H1 (cell line): ENCODE measurements around the gene NOLC1. TPM values are rescaled to one million over a fixed set of nuclear protein-coding genes. Genes with fewer than 3 reads are reported as not detected.

Experiments used
- CTCF ChIA-PET: fragments of 300-600 bp; sonication (Branson Sonifier 250); formaldehyde crosslinking; loops from one replicate; lab custom pipeline; 2021; ENCODE audit not compliant: partially characterized antibody; lab: Charles Lee
- POLR2A ChIA-PET: fragments of 300-600 bp; sonication (Branson Sonifier 250); formaldehyde crosslinking; loops from one replicate; lab custom pipeline; 2021; ENCODE audit warnings: inconsistent platforms; ENCODE audit not compliant: partially characterized antibody; lab: Charles Lee
- DNase-seq, 2 experiments: peaks; one replicate each; pipeline versions ENCODE4 v3.0.0 to v3.0.0-alpha.2; 2010 to 2022; ENCODE audit warnings: low spot score in 2 of 2, low read depth in 1 of 2, mixed read lengths in 1 of 2
- FAIRE-seq: peaks from 2 replicates; lab custom pipeline; 2011; peaks lifted over from hg19 to GRCh38; lab: Jason Lieb, UNC
- H2AFZ ChIP-seq: 2 replicates; pipeline ENCODE4 v1.8.1; 2012; ENCODE audit warnings: low read length, inconsistent platforms
- H2AK5ac ChIP-seq: 2 replicates; pipeline ENCODE4 v1.6.1; 2013; ENCODE audit warnings: low read depth, low read length
- H2BK120ac ChIP-seq: replicated peaks from 2 replicates; pipeline ENCODE3; 2013; ENCODE audit warnings: low read depth, low read length, inconsistent platforms
- H2BK12ac ChIP-seq: 2 replicates; pipeline ENCODE4 v1.6.1; 2013; ENCODE audit warnings: low read depth, low read length
- H2BK15ac ChIP-seq: 2 replicates; pipeline ENCODE4 v1.6.1; 2013; ENCODE audit warnings: low read length
- H2BK20ac ChIP-seq: 2 replicates; pipeline ENCODE4 v1.6.1; 2013; ENCODE audit warnings: low read length
- H2BK5ac ChIP-seq: 2 replicates; pipeline ENCODE4 v1.6.1; 2013; ENCODE audit warnings: low read depth, low read length
- H3K14ac ChIP-seq: 2 replicates; pipeline ENCODE4 v1.6.1; 2013; ENCODE audit warnings: inconsistent platforms; ENCODE audit not compliant: insufficient read length
- H3K18ac ChIP-seq: 2 replicates; pipeline ENCODE4 v1.6.1; 2013; ENCODE audit warnings: low read length; ENCODE audit errors: extremely low read depth
- H3K23ac ChIP-seq: 2 replicates; pipeline ENCODE4 v1.6.1; 2013; ENCODE audit warnings: inconsistent platforms; ENCODE audit not compliant: insufficient read length
- H3K23me2 ChIP-seq: 2 replicates; pipeline ENCODE4 v1.6.1; 2013; ENCODE audit warnings: low read depth, low read length
- H3K27ac ChIP-seq: 2 replicates; pipeline ENCODE4 v1.6.1; 2011; ENCODE audit warnings: low read depth, low read length, inconsistent platforms
- H3K27me3 ChIP-seq, 4 experiments: replicated peaks in 1 of 4; 1 replicate in 1 of 4; 2 replicates in 3 of 4; pipeline versions ENCODE4 v1.6.1 to v1.8.1; 2011 to 2013; ENCODE audit warnings: low read length in 3 of 4, mild to moderate bottlenecking in 3 of 4, inconsistent platforms in 2 of 4, mixed read lengths in 2 of 4, moderate library complexity in 1 of 4; ENCODE audit not compliant: control insufficient read depth in 3 of 4, insufficient read depth in 3 of 4; ENCODE audit errors: extremely low read depth in 1 of 4
- H3K36me3 ChIP-seq, 4 experiments: 2 replicates each; pipeline versions ENCODE4 v1.6.1 to v1.8.1; 2011 to 2013; ENCODE audit warnings: mild to moderate bottlenecking in 4 of 4, low read length in 3 of 4, moderate library complexity in 2 of 4, control low read depth in 1 of 4, inconsistent platforms in 1 of 4; ENCODE audit not compliant: insufficient read depth in 4 of 4, control insufficient read depth in 2 of 4
- H3K4ac ChIP-seq: replicated peaks from 2 replicates; pipeline ENCODE3; 2013; ENCODE audit warnings: low read length, low read depth, mixed read lengths, inconsistent platforms; ENCODE audit not compliant: insufficient read length
- H3K4me1 ChIP-seq, 4 experiments: replicated peaks in 1 of 4; 1 replicate in 1 of 4; 2 replicates in 3 of 4; pipeline versions ENCODE4 v1.6.1 to v1.8.1; 2011 to 2013; ENCODE audit warnings: low read length in 3 of 4, inconsistent platforms in 2 of 4, mixed read lengths in 1 of 4; ENCODE audit not compliant: insufficient read depth in 4 of 4, control insufficient read depth in 3 of 4
- H3K4me2 ChIP-seq, 2 experiments: 2 replicates each; pipeline versions ENCODE4 v1.6.1 to v1.8.1; 2011 to 2013; ENCODE audit warnings: low read depth in 2 of 2, low read length in 2 of 2, control low read depth in 1 of 2, inconsistent platforms in 1 of 2, mild to moderate bottlenecking in 1 of 2; ENCODE audit not compliant: insufficient read depth in 1 of 2
- H3K4me3 ChIP-seq, 4 experiments: fragments of 200-600, 300-600 bp in 1 of 4; sonication (generic), shearing (Covaris generic), sonication (Bioruptor Twin) in 1 of 4; 2 replicates each; pipeline versions ENCODE4 v1.5.1 to v1.8.1; 2011 to 2016; ENCODE audit warnings: low read length in 4 of 4, low read depth in 3 of 4, control low read depth in 2 of 4, inconsistent platforms in 2 of 4, mild to moderate bottlenecking in 2 of 4, mixed read lengths in 1 of 4, moderate library complexity in 1 of 4; ENCODE audit not compliant: insufficient read depth in 2 of 4; ENCODE audit errors: extremely low read depth in 1 of 4
- H3K56ac ChIP-seq: replicated peaks from 2 replicates; pipeline ENCODE3; 2013; ENCODE audit warnings: low read depth, mild to moderate bottlenecking, mixed read lengths, low read length, inconsistent platforms; ENCODE audit not compliant: insufficient read length
- H3K79me1 ChIP-seq: 2 replicates; pipeline ENCODE4 v1.6.1; 2013; ENCODE audit warnings: low read depth, low read length, control low read depth
- H3K79me2 ChIP-seq, 2 experiments: 2 replicates each; pipeline versions ENCODE4 v1.6.1 to v1.8.1; 2012 to 2013; ENCODE audit warnings: low read length in 2 of 2, mild to moderate bottlenecking in 2 of 2, inconsistent platforms in 1 of 2; ENCODE audit not compliant: insufficient read depth in 2 of 2, control insufficient read depth in 1 of 2
- H3K9ac ChIP-seq, 4 experiments: replicated peaks in 1 of 4; 1 replicate in 1 of 4; 2 replicates in 3 of 4; pipeline versions ENCODE4 v1.6.1 to v1.8.1; 2011 to 2013; ENCODE audit warnings: low read depth in 3 of 4, low read length in 3 of 4, control low read depth in 2 of 4, mild to moderate bottlenecking in 2 of 4, moderate library complexity in 2 of 4, inconsistent platforms in 1 of 4; ENCODE audit errors: extremely low read depth in 1 of 4
- H3K9me3 ChIP-seq, 2 experiments: 2 replicates each; pipeline versions ENCODE4 v1.6.1 to v1.8.1; 2012 to 2013; ENCODE audit warnings: mild to moderate bottlenecking in 2 of 2, moderate library complexity in 2 of 2, control low read depth in 1 of 2, inconsistent platforms in 1 of 2, low read depth in 1 of 2, low read length in 1 of 2, mixed read lengths in 1 of 2; ENCODE audit not compliant: insufficient read depth in 2 of 2
- H4K20me1 ChIP-seq, 2 experiments: replicated peaks in 1 of 2; 2 replicates each; pipeline versions ENCODE3 to v1.8.1; 2011 to 2013; ENCODE audit warnings: inconsistent platforms in 2 of 2, low read length in 2 of 2, mild to moderate bottlenecking in 1 of 2; ENCODE audit not compliant: insufficient read depth in 2 of 2, control insufficient read depth in 1 of 2
- H4K5ac ChIP-seq: 2 replicates; pipeline ENCODE4 v1.6.1; 2013; ENCODE audit warnings: low read length, low read depth, mixed read lengths, inconsistent platforms; ENCODE audit not compliant: insufficient read length
- H4K8ac ChIP-seq: 2 replicates; pipeline ENCODE4 v1.8.0; 2013; ENCODE audit warnings: mild to moderate bottlenecking, moderate library complexity, low read length, inconsistent platforms; ENCODE audit not compliant: insufficient read depth; ENCODE audit errors: extremely low read depth
- H4K91ac ChIP-seq: replicated peaks from 2 replicates; pipeline ENCODE3; 2013; ENCODE audit warnings: low read length, mixed read lengths, inconsistent platforms; ENCODE audit not compliant: insufficient read length
- ASH2L ChIP-seq: fragments of 200-600, 300-600 bp; sonication (generic); IDR thresholded peaks from one replicate; pipeline ENCODE4 v1.7.1; 2017; ENCODE audit warnings: low read length
- BRCA1 ChIP-seq: IDR thresholded peaks from 2 replicates; pipeline ENCODE4 v1.6.1; 2012; ENCODE audit warnings: low read depth, low read length, improper control_type of control experiment
- CTBP2 ChIP-seq: IDR thresholded peaks from 2 replicates; pipeline ENCODE4 v1.7.0; 2011; ENCODE audit warnings: borderline replicate concordance, mild to moderate bottlenecking, moderate library complexity, mixed read lengths, low read length; ENCODE audit not compliant: insufficient read depth, insufficient read length
- E2F6 ChIP-seq: IDR thresholded peaks from 2 replicates; pipeline ENCODE4 v1.6.1; 2012; ENCODE audit warnings: inconsistent platforms
- EZH2 ChIP-seq: fragments of 200-600 bp; sonication (generic); IDR thresholded peaks from 2 replicates; pipeline ENCODE4 v1.7.1; 2012; ENCODE audit warnings: low read depth, mild to moderate bottlenecking, moderate library complexity, low read length, inconsistent platforms; ENCODE audit not compliant: severe bottlenecking
- FOSL1 ChIP-seq: IDR thresholded peaks from 2 replicates; pipeline ENCODE4 v1.6.1; 2011; ENCODE audit warnings: mild to moderate bottlenecking, low read depth, low read length, moderate library complexity; ENCODE audit not compliant: insufficient read depth
- NANOG ChIP-seq: IDR thresholded peaks from 2 replicates; pipeline ENCODE4 v1.6.1; 2011; ENCODE audit warnings: low read length, low read depth, mild to moderate bottlenecking, inconsistent platforms; ENCODE audit not compliant: insufficient read depth, poor library complexity, severe bottlenecking
- RBBP5 ChIP-seq: IDR thresholded peaks from 2 replicates; pipeline ENCODE4 v1.7.1; 2012; ENCODE audit warnings: low read depth, mild to moderate bottlenecking, inconsistent platforms, low read length, moderate library complexity, borderline replicate concordance
- RFX5 ChIP-seq: IDR thresholded peaks from 2 replicates; pipeline ENCODE4 v1.6.1; 2011; ENCODE audit warnings: low read depth, low read length, improper control_type of control experiment, borderline replicate concordance
- SIN3A ChIP-seq, 2 experiments: IDR thresholded peaks in 1 of 2; conservative IDR thresholded peaks in 1 of 2; 2 replicates each; pipeline ENCODE4 v1.6.1; 2011 to 2012; ENCODE audit warnings: low read length in 2 of 2, improper control_type of control experiment in 1 of 2, low read depth in 1 of 2, mild to moderate bottlenecking in 1 of 2
- SP1 ChIP-seq: IDR thresholded peaks from 2 replicates; pipeline ENCODE4 v1.6.1; 2011; ENCODE audit warnings: low read depth, low read length
- TBP ChIP-seq: IDR thresholded peaks from 2 replicates; pipeline ENCODE4 v1.6.1; 2011; ENCODE audit warnings: low read depth, low read length, improper control_type of control experiment
- YY1 ChIP-seq: IDR thresholded peaks from 2 replicates; pipeline ENCODE4 v1.6.1; 2011; ENCODE audit warnings: low read depth, mild to moderate bottlenecking, low read length
- WGBS, 2 experiments: shearing (Covaris generic) in 1 of 2; methylation state at CpG; one replicate each; pipeline versions ENCODE4 v1.1.6 to v1.1.7; 2013 to 2015; ENCODE audit warnings: low lambda C conversion rate in 2 of 2, mixed read lengths in 2 of 2, inconsistent platforms in 1 of 2, low coverage in 1 of 2, missing lambda C conversion rate in 1 of 2; ENCODE audit not compliant: insufficient replicate concordance in 2 of 2, insufficient coverage in 1 of 2, insufficient read length in 1 of 2; ENCODE audit errors: extremely low coverage in 1 of 2, missing lambda C conversion rate in 1 of 2; 5-methylcytosine and 5-hydroxymethylcytosine counted together
- polyA plus RNA-seq, 7 experiments: library from polyadenylated mRNA; depleted of rRNA in 3 of 7; stranded (reverse) in 5 of 7; unstranded in 2 of 7; fragments of >200 nt in 5 of 7; fragments of 200-250 nt in 2 of 7; gene quantifications; 1 replicate in 5 of 7; 2 replicates in 1 of 7; 4 replicates in 1 of 7; pipeline versions ENCODE4 v1.2.1 to v1.2.3, GENCODE V29; 2011 to 2013; ENCODE audit warnings: missing spikeins in 2 of 7, mixed read lengths in 2 of 7
- total RNA-seq: library from RNA; stranded (reverse); fragmentation: NEBNext Ultra II Directional; extraction: Animal tissue kit (Norgen Biotek cat#: 25700); gene quantifications from 2 replicates; pipeline ENCODE4 v1.2.1, GENCODE V29; 2021

The NOLC1 gene
- total and polyA plus RNA-seq, 2 of the 8 experiments (the other 6 are each of a cell fraction or from before 2014, with no cell fraction given): 86.3 to 191 TPM

- Histone ChIP-seq H3K36me3 (peaks cover 52 to 72% (median 65%) of the 10 kb centered on the region in 4 experiments), H3K27ac (no peak overlapping the region), H3K18ac (no peak overlapping the region)
- TF ChIP-seq EZH2 (no peak), TBP (no peak), SP1 (no peak), RFX5 (no peak), RBBP5 (no peak), NANOG (no peak), BRCA1 (no peak), YY1 (no peak), E2F6 (no peak), ASH2L (no peak), CTBP2 (no peak), SIN3A (conservative IDR thresholded peaks at IDR 0.05 in 1 of 2, IDR thresholded peaks at IDR 0.05 in 1 of 2; ENCODE audit: low read depth in 1 of 2, low read length in 2 of 2) (no peak), FOSL1 (no peak)
These were observed 4.6 kb upstream of the NOLC1 start for GRCh38 chr10:102147561-102147960.

More at GRCh38 chr10:102147561-102147960, 4.6 kb upstream of the NOLC1 start:
- Histone ChIP-seq H2AFZ (no peak overlapping the region), H4K8ac (no peak overlapping the region), H2BK15ac (no peak overlapping the region), H3K4me2 (no peak overlapping the region), H4K91ac (no peak overlapping the region), H3K4ac (no peak overlapping the region), H3K27me3 (no peaks in the 10 kb centered on the region), H3K79me2 (peaks cover 2 to 12% of the 10 kb centered on the region in 2 experiments), H4K20me1 (peaks cover 1 to 21% of the 10 kb centered on the region in 2 experiments), H3K4me3 (no peak overlapping the region), H2BK120ac (no peak overlapping the region), H3K9ac (no peak overlapping the region), H3K56ac (no peak overlapping the region), H2BK5ac (no peak overlapping the region), H2BK20ac (no peak overlapping the region), H4K5ac (no peak overlapping the region), H3K4me1 (peaks cover 0 to 6% (median 3%) of the 10 kb centered on the region in 4 experiments; a peak in 5 of 7 replicates), H2BK12ac (no peak overlapping the region), H2AK5ac (no peak overlapping the region), H3K9me3 (no peaks in the 10 kb centered on the region), H3K23ac (no peak overlapping the region), H3K23me2 (peaks cover 6% of the 10 kb centered on the region), H3K14ac (no peak overlapping the region), H3K79me1 (peaks cover 6% of the 10 kb centered on the region)
- DNase-seq (no peak), FAIRE-seq (no peak)
- WGBS, 2 experiments: 89% methylated on average over 1 of the region's 1 CpG; no CpG with 5 or more reads in 1 of the 2 experiments
- CTCF ChIA-PET: interaction anchor here (0.6 to 3.5 kb wide), 8 partner anchors 9 to 205 kb away, joined by 3 to 20 read pairs (median 4); no protein-coding TSS in a partner anchor
- POLR2A ChIA-PET: interaction anchor here (0.7 to 20.0 kb wide), 10 partner anchors 4 to 325 kb away, joined by 3 to 408 read pairs (median 3); partner anchors contain the start of gene NOLC1
